Measurements from ENCODE around the gene SYCP1.
"Not testable (repeated sequence)": the region's sequence is repeated elsewhere in the genome, so short reads cannot be mapped to it uniquely, and the experiment has no call there.

The SYCP1 gene

GRCh38 chr1:114854693-114855320 is at the start of gene SYCP1:
SYCP1 (plus strand) TSS chr1:114854863; CDS start chr1:114855465, 602 bp downstream.
- no peak for DNase-seq (ENCODE audit: low read depth in 2 of 2)

GRCh38 chr1:114819869-114820268 is 34.8 kb upstream of the SYCP1 start:
- DNase-seq (ENCODE audit: low read depth in 2 of 2): no peak

- no peak for DNase-seq (ENCODE audit: low read depth in 2 of 2)
Measured at GRCh38 chr1:114820392-114820791, 34.3 kb upstream of the SYCP1 start.

- no peak for DNase-seq (ENCODE audit: low read depth in 2 of 2)
Measured at GRCh38 chr1:114821978-114822377, 32.7 kb upstream of the SYCP1 start.

GRCh38 chr1:114828251-114828650 is 26.4 kb upstream of the SYCP1 start:
- DNase-seq (ENCODE audit: low read depth in 2 of 2): no peak

GRCh38 chr1:114830075-114830474 is 24.6 kb upstream of the SYCP1 start:
- DNase-seq (ENCODE audit: low read depth in 2 of 2): not testable (repeated sequence)

- DNase-seq (ENCODE audit: low read depth in 2 of 2): no peak
Measured at GRCh38 chr1:114831276-114831994, 23.2 kb upstream of the SYCP1 start.

- DNase-seq (ENCODE audit: low read depth in 2 of 2): no peak
Measured at GRCh38 chr1:114832057-114832456, 22.6 kb upstream of the SYCP1 start.

GRCh38 chr1:114833421-114833820 is 21.2 kb upstream of the SYCP1 start:
- no peak for DNase-seq (ENCODE audit: low read depth in 2 of 2)

- DNase-seq (ENCODE audit: low read depth in 2 of 2): no peak
Measured at GRCh38 chr1:114844270-114844669, 10.4 kb upstream of the SYCP1 start.

GRCh38 chr1:114853584-114853983 is 1.1 kb upstream of the SYCP1 start:
- DNase-seq (ENCODE audit: low read depth in 2 of 2): no peak

- no peak for DNase-seq (ENCODE audit: low read depth in 2 of 2)
Measured at GRCh38 chr1:114861384-114861783, 6.7 kb downstream of the SYCP1 start.

- DNase-seq (ENCODE audit: low read depth in 2 of 2): no peak
Measured at GRCh38 chr1:114892194-114892918, 37.7 kb downstream of the SYCP1 start.

GRCh38 chr1:114896795-114897194 is 42.1 kb downstream of the SYCP1 start:
- no peak for DNase-seq (ENCODE audit: low read depth in 2 of 2)

- no peak for DNase-seq (ENCODE audit: low read depth in 2 of 2)
Measured at GRCh38 chr1:114901814-114902213, 47.2 kb downstream of the SYCP1 start.

- no peak for DNase-seq (ENCODE audit: low read depth in 2 of 2)
Measured at GRCh38 chr1:114902343-114902742, 47.7 kb downstream of the SYCP1 start.

- DNase-seq (ENCODE audit: low read depth in 2 of 2): no peak
Measured at GRCh38 chr1:114903480-114903879, 48.8 kb downstream of the SYCP1 start.

- DNase-seq (ENCODE audit: low read depth in 2 of 2): not testable (repeated sequence)
Measured at GRCh38 chr1:114915720-114916119, 61.1 kb downstream of the SYCP1 start.

- DNase-seq (ENCODE audit: low read depth in 2 of 2): no peak
Measured at GRCh38 chr1:114926607-114927006, 71.9 kb downstream of the SYCP1 start.

- no peak for DNase-seq (ENCODE audit: low read depth in 2 of 2)
Measured at GRCh38 chr1:114927401-114927800, 72.7 kb downstream of the SYCP1 start.

GRCh38 chr1:114956570-114956969 is 101.9 kb downstream of the SYCP1 start:
- no peak for DNase-seq (ENCODE audit: low read depth in 2 of 2)

- DNase-seq (ENCODE audit: low read depth in 2 of 2): no peak
Measured at GRCh38 chr1:114959423-114959822, 104.8 kb downstream of the SYCP1 start.

- no peak for DNase-seq (ENCODE audit: low read depth in 2 of 2)
Measured at GRCh38 chr1:114976891-114977290, 122.2 kb downstream of the SYCP1 start.
